GM18517 (cell line): ENCODE results near the gene MYO1C.
"Not testable (repeated sequence)": the region's sequence is repeated elsewhere in the genome, so short reads cannot be mapped to it uniquely, and the experiment has no call there.

Experiments used
- ATAC-seq: cut with Tn5 transposase; IDR thresholded peaks from one replicate; pipeline ENCODE4 v1.9.1; 2021; ENCODE audit warnings: mild to moderate bottlenecking, moderate library complexity; ENCODE audit not compliant: unreplicated experiment

MYO1C gene

DNA sequence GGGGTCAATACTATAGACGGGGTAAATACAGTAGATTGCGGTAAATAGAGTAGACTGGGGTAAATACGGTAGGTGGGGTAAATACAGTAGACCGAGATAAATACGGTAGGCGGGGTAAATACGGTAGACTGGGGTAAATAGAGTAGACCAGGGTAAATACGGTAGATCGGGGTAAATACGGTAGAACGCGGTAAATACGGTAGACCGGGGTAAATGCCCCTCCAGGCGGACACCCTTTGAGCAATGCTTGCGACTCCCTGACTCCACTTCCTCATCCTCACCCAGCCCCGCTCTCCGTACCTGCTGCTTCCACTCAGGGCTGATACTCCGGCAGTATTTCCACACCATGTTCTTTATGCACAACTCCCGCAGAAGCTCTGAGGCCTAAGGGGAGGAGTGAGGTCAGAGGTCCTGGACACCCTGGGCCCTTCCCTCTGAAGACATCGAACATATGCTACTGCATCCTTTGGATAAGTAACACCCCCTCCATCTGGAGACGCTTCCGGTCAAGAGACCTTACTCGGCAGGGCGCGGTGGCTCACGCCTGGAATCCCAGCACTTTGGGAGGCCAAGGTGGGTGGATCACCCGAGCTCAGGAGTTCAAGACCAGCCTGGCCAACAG, 23.1 kb downstream of the MYO1C start:
- ATAC-seq, result no peak

- no peak for ATAC-seq
Measured at GRCh38 chr17:1467898-1468492, 24.5 kb downstream of the MYO1C start.

GRCh38 chr17:1467258-1467657, 25.2 kb downstream of the MYO1C start:
- ATAC-seq, result no peak

GRCh38 chr17:1464186-1464585, 28.3 kb downstream of the MYO1C start:
- ATAC-seq, result no peak

DNA sequence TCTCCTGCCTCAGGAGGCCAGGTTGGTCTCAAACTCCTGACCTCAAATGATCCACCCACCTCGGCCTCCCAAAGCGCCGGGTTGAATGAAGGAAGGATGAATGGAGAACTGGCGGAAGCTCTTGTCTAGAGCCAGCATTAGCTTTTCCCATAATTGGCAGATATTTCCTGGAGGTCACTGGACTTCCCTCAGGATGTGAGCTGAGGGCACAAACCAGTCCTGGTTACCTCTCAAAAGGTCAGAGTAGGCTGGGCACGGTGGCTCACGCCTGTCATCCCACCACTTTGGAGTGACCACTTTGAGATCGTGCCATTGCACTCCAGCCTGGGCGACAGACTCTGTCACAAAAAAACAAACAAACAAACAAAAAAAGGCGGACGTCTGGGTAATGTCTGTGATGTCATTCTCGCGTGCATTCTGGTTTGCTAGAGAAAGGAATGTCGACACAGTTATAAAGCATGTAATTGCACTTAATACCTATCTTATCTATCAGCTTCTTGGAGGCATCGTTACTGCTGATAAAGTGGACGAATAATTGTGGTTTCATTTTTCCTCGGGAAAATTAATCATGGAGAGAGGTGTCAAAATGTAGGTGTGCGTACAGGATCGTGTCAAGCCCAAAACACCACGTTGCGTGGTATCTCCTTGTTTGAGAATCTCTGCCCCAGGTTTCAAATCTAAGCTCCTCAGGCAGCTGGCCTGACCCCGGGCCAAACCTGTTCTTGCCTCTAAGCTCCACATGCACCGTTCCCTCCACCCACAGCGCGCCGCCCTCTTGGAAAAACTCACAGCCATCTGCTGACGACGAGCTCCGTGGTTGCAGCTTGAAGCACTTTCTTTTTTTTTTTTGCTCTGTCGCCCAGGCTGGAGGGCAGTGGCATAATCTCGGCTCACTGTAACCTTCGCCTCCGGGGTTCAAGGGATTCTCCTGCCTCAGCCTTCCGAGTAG, 30.0 kb downstream of the MYO1C start:
- no peak for ATAC-seq

DNA sequence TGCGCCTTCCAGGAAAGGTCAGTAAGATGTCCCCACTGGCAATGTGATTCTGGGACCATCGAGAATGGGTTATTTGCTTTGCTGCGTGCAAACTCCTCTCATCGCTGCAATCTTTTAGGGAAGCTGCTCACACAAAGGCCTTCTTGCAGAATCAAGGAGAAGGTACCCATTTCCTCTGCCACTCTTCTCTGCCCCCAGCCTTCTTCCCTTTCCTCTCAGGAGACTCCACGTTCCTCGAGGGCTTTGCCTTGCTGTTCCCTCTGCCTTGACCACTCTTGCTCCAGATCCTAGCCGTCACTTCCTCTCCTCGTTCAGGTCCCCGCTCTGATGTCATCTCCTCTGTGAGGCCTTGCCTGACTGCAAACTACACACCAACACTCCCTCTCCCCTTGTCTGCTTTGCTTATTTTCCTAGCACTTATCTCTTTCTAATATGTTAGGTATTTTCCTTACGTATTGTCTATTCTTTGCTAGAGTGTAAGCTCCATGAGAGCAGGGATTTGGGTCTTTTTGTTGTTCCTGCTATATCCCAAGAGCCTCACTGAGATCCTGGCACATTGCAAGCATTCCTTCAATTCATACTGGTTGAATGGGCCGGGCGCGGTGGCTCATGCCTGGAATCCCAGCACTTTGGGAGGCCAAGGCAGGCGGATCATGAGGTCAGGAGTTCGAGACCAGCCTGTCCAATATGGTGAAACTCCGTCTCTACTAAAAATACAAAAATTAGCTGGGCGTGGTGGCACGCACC, 31.1 kb downstream of the MYO1C start:
- ATAC-seq, result no peak

GRCh38 chr17:1460233-1460632, 32.3 kb downstream of the MYO1C start:
- ATAC-seq, result no peak

- peak; percentile 62 for ATAC-seq
Measured at GRCh38 chr17:1455797-1456599, 36.5 kb downstream of the MYO1C start, which contains the start of gene CRK. Gene CRK (minus strand): TSS chr17:1456232. CDS start chr17:1456117, 115 bp downstream.

GRCh38 chr17:1455291-1455796, 37.1 kb downstream of the MYO1C start:
- ATAC-seq, result peak; percentile 33

GRCh38 chr17:1454541-1454940, 37.9 kb downstream of the MYO1C start:
- no peak for ATAC-seq

GRCh38 chr17:1453694-1454093, 38.8 kb downstream of the MYO1C start:
- ATAC-seq, result not testable (repeated sequence)

- ATAC-seq, result no peak
Measured at GRCh38 chr17:1452836-1453235, 39.6 kb downstream of the MYO1C start.

- ATAC-seq, result not testable (repeated sequence)
Measured at GRCh38 chr17:1450261-1450660, 42.2 kb downstream of the MYO1C start.

DNA sequence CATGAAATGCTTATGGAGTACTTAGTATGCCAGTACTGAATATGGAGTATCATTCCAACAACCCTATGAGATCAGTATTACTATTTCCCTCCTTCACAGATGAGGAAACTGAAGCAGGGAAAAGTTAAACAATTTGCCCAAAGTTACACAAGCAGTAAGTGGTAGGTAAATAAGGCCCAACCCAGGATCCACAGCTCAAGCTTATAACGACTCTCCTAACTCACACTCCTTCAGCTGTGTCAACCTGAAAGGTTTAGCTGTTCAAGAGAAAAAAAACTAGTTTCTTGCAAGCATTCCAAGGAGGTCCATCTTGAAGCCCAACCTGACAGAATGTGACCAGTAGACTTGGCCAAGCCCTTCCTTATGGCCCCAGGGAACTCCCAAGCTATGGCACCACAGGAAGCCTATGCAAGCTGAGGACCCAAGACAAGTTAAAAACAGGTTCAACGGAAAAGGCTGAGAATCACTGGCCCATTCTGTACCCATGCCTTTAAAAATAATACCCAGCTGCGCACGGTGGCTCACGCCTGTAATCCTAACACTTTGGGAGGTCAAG, 43.0 kb downstream of the MYO1C start:
- ATAC-seq, result no peak

DNA sequence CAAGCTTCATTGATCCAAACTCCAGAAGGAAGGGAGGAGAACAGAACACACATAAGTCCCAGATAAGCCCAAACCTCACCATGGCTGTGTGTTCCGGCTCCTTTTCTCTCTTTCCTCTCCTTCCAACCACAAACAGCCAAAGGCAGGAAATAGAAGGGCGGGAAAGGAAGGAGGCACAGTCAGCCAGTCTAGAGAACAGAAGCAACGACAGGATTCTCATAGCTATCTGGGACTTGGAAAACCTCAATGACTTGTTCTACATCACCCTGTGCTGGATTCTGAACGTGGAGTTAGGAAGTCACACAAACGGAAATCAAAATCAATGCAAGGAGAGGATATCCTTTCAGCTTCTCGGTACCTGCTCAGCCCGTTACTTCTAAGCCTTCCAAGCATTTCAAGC, 45.4 kb downstream of the MYO1C start:
- no peak for ATAC-seq

GRCh38 chr17:1446201-1446600, 46.3 kb downstream of the MYO1C start:
- ATAC-seq, result no peak

DNA sequence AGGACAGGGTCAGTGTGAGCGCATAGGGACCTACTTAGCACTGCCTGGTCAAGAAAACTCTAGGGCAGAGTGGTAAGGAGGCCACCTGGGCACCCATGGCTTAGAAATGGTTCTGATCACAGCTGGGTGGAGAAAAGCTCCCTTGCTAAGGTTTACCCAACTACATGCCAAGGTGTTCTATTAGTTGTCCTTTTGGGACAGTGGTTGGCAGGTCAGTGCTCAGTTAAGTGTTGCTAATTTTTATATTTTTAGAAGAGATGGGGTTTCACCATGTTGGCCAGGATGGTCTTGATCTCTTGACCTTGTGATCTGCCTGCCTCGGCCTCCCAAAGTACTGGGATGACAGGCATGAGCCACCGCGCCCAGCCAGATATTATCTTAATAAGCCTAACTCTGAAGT, 46.8 kb downstream of the MYO1C start:
- not testable (repeated sequence) for ATAC-seq

DNA sequence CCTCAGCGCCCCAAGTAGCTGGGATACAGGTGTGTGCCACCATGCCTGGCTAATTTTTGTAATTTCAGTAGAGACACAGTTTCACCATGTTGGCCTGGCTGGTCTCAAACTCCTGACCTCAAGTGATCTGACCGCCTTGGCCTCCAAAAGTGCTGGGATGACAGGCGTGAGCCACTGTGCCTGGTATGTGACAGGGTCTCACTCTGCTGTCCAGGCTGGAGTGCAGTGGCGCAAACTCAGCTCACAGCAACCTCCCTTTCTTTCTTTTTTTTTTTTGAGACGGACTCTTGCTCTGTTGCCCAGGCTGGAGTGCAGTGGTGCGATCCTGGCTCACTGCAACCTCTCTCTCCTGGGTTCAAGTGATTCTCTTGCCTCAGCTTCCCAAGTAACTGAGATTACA, 49.8 kb downstream of the MYO1C start:
- ATAC-seq, result not testable (repeated sequence)

DNA sequence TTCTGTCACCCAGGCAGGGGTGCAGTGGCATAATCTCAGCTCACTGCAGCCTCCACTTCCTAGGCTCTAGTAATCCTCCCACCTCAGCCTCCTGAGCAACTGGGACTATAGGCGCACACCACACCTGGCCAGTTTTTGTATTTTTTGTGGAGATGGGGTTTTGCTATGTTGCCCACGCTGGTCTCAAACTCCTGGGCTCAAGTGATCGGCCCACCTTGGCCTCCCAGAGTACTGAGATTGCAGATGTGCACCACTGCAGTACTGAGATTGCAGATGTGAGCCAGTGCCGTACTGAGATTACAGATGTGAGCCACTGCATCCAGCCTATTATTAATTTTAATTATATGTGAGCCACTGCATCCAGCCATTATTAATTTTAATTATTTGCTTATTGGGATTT, 50.3 kb downstream of the MYO1C start:
- ATAC-seq, result no peak

GRCh38 chr17:1440921-1441320, 51.6 kb downstream of the MYO1C start:
- ATAC-seq, result no peak
